Measurements from ENCODE around the gene FRMPD3.

Gene FRMPD3

DNA sequence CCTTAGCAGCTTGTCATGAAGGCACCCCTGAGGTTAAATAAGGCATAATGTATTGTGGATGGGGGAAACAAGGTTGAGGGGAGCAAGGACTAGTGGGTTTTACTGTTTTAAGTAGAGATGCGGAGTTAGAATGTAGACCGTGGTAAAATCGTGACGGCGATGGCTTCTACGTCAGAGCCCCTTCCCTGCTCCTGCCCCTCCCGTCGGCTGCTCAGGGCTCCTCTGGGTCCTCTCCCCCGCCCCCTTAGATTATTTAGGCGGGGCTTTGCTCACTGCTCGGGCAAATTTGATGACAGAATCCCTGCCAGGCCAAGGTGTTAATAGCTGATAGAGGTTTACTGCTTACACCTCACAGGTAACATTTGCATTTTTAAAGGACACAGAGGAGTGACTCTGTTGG lies 2.3 kb downstream of the FRMPD3 start:
- POLR2A ChIA-PET, result no interaction called here
- CTCF ChIA-PET, result interaction anchor here (1.0 to 1.6 kb wide), 2 partner anchors 11 to 13 kb away, joined by 3 to 4 read pairs; no protein-coding TSS in a partner anchor
- DNase-seq (ENCODE audit: extremely low spot score), result no peak
- TF ChIP-seq, protein P1, sequence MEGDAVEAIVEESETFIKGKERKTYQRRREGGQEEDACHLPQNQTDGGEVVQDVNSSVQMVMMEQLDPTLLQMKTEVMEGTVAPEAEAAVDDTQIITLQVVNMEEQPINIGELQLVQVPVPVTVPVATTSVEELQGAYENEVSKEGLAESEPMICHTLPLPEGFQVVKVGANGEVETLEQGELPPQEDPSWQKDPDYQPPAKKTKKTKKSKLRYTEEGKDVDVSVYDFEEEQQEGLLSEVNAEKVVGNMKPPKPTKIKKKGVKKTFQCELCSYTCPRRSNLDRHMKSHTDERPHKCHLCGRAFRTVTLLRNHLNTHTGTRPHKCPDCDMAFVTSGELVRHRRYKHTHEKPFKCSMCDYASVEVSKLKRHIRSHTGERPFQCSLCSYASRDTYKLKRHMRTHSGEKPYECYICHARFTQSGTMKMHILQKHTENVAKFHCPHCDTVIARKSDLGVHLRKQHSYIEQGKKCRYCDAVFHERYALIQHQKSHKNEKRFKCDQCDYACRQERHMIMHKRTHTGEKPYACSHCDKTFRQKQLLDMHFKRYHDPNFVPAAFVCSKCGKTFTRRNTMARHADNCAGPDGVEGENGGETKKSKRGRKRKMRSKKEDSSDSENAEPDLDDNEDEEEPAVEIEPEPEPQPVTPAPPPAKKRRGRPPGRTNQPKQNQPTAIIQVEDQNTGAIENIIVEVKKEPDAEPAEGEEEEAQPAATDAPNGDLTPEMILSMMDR (IDR thresholded peaks at IDR 0.05; ENCODE audit: control extremely low read depth, extremely low read depth, low read depth, missing control alignments), result no peak

DNA sequence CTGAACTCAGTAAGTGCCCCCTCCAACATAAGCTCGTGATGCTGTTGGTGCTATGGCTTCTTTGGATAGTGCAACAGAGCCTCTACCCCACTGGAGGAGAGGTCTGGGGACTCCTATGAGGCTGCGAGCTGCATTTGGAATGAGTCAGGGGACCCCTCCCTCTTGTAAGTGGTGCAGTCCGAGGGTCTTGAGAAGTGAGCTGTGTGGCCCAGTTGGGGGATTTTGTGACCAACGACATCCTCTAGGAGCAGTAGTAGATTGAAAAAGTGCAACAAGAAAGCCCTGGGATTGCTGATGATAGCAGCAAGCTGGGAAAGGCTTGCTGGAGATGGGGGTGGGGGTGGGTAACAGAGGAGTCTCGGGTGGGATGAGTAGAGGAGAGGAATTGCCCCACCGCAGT lies 3.1 kb downstream of the FRMPD3 start:
- no peak for DNase-seq (ENCODE audit: extremely low spot score)
- TF ChIP-seq, protein P1 (IDR thresholded peaks at IDR 0.05; ENCODE audit: control extremely low read depth, extremely low read depth, low read depth, missing control alignments), result no peak
- POLR2A ChIA-PET, result no interaction called here
- CTCF ChIA-PET, result interaction anchor here (1.6 kb wide), 1 partner anchor 12 kb away, joined by 4 read pairs; no protein-coding TSS in a partner anchor

DNA sequence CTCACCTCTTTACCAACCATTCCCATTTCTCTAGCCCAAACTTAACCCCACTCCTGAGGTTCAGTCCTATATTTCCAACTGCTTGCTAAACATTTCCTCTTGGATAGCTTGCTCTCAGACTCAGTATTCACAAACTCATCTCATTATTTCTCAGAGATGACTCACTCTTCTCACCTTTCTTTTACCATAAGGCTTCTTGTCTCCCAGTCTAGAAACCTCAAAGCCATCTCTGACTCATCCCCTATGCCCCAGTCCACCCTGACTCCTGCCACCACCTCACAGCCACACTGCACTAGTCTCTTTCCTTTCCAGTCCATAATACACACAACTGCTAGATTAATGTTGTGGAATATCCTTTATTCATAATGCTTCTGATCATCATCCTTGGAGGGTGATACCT lies 4.8 kb downstream of the FRMPD3 start:
- ChIA-PET POLR2A (no interaction called here), CTCF (no interaction called here)
- DNase-seq (ENCODE audit: extremely low spot score), result no peak

DNA sequence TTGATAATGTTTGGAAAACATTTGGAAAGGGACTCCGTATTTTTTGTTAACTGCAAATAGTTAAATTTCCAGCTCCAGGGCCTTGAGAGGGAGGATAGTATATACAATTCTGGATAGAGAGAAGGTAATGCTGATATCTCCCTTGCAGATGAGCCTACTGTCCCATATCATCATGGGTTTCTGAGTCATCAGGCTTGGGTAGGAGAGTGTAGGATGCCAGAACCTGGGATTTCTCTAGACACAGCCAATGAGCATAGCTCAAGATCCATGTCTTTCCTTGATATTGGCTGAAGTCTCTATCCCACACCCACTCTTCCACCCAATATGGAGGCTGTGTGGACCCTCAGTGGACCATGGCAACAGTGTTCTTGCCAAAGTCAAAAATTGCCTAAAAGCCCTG lies 7.8 kb downstream of the FRMPD3 start:
- POLR2A ChIA-PET, result no interaction called here
- TF ChIP-seq, protein P1 (IDR thresholded peaks at IDR 0.05; ENCODE audit: control extremely low read depth, extremely low read depth, low read depth, missing control alignments), result no peak
- CTCF ChIA-PET, result interaction anchor here (0.9 kb wide), 1 partner anchor 9 kb away, joined by 4 read pairs; no protein-coding TSS in a partner anchor
- no peak for DNase-seq (ENCODE audit: extremely low spot score)

More for the DNA sequence above, 4.8 kb downstream of the FRMPD3 start:
- TF ChIP-seq, protein P1 (IDR thresholded peaks at IDR 0.05; ENCODE audit: control extremely low read depth, extremely low read depth, low read depth, missing control alignments), result no peak

DNA sequence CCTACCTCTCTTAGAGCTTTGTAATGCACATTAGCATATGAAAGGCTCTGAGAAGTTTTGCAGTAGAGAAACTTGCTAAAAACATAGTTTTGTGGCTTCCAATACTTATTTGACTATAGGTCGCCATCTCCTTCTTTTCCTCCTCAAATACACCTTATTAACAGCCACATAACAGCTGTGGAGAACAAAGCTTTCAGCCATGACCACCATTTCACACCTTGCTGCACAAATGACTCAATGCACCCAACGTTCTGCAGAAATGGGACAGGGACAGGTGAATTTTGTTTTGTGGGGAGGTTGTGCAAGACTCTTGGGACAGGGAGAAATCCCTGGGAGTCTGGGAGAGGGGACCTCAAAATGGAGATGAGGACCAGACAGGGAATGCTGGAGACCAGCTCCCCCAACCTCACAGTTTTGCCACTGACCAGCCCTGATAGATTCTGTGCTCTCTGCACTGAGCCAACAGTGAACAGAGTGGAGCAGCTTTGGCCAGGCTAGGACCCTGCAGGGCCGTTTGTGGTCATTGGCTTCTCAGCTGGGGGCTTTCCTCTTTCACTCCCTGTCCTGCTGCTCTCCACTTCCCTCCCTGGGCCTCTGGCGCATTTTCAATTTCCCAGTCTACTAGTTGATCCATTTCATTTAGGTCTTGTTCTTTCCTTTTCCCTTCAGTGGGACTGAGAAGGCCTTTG lies 16.6 kb downstream of the FRMPD3 start:
- ChIA-PET POLR2A (no interaction called here), CTCF (interaction anchor here (1.5 kb wide), 1 partner anchor 8 kb away, joined by 4 read pairs; no protein-coding TSS in a partner anchor)
- TF ChIP-seq, protein P1 (IDR thresholded peaks at IDR 0.05; ENCODE audit: control extremely low read depth, extremely low read depth, low read depth, missing control alignments), result no peak
- no peak for DNase-seq (ENCODE audit: extremely low spot score)

DNA sequence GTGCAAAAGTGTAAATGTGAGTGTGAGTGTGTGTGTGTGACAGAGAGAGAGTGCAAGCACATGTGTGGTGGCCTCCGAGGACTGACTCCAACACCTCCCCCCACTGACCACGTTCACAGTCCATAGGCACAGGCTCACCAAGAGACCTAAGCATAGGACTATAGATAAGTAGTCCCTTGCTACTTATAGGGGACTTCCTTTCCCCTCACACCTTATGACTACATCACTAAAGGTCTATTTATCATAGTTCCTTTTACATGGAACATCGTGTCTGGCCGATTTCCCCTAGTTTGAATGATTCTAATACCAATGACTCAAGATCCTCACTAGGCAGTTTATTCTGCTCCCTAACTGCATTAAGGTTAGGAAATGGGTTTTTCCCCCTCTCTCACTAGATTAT lies 17.8 kb downstream of the FRMPD3 start:
- ChIA-PET CTCF (no interaction called here), POLR2A (no interaction called here)
- no peak for DNase-seq (ENCODE audit: extremely low spot score)
- TF ChIP-seq, protein P1 (IDR thresholded peaks at IDR 0.05; ENCODE audit: control extremely low read depth, extremely low read depth, low read depth, missing control alignments), result no peak

Measured in GM10248 (cell line).